CD4-positive, alpha-beta T cell treated with Interleukin-10 for 1 hour (primary cell): ENCODE results near the gene ANKRD11.
A peak's percentile ranks its signal among the peaks of the same experiment; 100 is the strongest.
"Not testable (repeated sequence)": the region's sequence is repeated elsewhere in the genome, so short reads cannot be mapped to it uniquely, and the experiment has no call there.

ENCODE experiments used
- DNase-seq: peaks from one replicate; pipeline ENCODE4 v3.0.0-alpha.2; 2020

ANKRD11 gene

DNA sequence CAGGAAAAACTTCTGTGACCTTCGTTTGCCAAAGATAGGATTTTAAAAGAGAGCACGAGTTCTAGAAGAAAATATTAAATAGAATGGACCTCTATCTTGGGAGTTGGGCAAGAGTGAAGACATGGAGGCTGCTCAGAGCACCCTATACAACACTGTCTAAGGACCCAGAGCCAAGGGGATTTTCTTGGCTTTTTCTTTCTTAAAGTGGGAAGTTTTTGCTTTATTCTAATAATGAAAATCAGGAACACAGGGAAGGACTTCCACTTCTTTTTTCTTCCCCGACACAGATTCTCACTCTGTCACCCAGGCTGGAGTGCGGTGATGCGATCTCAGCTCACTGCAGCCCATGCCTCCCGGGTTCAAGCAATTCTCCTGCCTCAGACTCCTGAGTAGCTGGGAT is 178.7 kb downstream of the ANKRD11 start:
- DNase-seq = no peak

DNA sequence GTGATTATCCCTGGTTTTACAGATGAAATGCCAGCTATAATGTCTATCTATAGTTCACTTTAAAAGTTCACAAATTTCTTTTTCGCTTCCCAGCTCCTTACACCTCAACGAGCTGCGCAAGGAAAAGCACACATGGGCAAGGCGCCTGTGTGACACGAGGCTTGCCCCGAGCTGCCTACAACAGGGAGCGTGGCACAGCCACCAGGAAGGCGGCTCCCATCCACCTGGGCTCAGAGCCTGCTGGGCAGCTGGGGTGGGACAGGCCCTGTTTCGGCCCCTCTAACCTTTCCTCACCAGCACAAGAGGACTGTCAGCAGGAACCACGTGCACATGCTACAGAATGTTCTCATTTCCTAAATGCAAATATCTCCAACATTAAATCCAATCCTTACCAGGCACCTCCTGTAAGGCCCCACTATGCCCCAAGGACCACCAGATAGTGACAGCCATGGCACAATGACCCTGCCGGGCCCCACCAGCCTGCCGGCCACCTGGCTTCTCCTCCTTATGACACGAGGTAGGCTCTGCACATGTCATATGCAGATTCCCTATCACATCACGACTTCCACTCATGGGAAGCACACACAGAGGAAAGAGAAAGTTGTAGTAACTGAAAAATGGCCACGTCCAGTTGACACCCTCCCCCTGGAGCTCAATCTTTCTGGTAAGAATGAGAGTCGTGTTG is 180.8 kb downstream of the ANKRD11 start:
- DNase-seq = no peak

DNA sequence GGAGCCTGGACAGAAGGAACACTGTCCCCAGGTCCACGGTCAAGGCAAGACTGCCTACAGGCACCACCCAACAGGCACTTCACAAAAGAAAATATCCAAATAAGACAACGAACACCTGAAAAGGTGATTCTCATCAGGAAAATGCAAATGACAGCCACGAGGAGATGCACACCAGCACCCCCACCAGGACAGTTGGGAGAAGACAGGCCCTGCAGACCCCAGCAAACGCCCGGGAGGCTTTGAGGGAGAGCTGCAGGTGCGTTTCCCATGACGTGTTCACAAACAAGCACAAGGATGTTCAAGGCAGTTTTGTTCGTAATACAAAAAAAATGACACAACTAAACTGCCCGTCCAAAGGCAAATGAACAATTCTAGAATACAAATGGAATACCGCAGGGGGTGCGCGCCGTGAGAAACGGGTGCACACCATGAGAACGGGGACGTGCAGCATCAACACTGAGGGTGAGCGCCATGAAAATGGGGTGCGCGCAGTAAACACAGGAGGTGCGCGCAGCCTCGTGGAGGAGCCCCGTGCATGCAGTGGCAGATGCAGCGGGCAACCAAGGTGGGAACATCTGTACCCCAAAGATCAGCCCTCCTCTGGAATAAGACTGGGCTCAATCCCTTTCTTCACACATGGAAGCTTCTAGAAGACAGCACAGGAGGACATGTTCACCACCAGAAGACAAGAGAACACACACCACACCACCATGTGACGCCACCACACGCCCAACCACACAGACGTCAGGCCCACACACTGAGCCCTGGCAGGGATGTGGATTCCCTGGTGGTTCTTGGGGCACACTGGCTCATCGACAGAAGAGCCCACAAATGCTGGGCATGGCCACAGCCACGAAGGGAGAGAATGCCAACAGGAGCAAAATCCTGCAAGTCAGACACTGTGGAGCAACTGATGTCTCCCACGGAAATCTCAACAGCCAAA is 181.7 kb downstream of the ANKRD11 start:
- DNase-seq = peak; percentile 39

GRCh38 chr16:89307421-89307805 is 182.9 kb downstream of the ANKRD11 start:
- no peak for DNase-seq

DNA sequence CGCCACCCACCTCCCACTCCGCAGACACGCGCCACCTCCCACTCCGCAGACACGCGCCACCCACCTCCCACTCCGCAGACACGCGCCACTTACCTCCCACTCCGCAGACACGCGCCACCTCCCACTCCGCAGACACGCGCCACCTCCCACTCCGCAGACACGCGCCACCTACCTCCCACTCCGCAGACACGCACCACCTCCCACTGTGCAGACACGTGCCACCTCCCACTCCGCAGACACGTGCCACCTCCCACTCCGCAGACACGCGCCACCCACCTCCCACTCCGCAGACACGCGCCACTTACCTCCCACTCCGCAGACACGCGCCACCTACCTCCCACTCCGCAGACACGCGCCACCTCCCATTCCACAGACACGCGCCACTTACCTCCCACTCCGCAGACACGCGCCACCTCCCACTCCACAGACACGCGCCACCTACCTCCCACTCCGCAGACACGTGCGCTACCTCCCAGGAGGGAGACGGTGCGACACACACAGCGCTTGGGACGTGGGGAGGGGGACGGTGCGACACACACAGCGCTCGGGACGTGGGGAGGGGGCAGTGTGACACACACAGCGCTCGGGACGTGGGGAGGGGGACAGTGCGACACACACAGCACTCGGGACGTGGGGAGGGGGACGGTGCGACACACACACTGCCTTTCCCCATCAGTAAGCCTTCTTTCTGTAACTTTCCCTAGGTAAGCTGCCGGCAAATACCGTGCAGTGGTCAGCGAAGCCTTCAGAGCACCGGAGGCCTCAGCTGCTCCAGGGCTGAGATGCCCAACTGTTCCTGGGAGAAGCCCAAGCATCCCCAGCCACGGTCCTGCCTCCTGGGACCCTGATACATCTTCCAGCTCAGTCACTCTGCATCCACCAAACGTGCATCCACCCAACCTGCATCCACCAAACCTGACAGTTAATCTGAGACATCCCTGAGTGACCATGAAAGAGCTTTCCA is 183.6 kb downstream of the ANKRD11 start:
- not testable (repeated sequence) for DNase-seq

- DNase-seq = no peak
Measured at GRCh38 chr16:89304941-89305705, 185.2 kb downstream of the ANKRD11 start.

GRCh38 chr16:89304181-89304851 is 186.0 kb downstream of the ANKRD11 start:
- DNase-seq = no peak

- no peak for DNase-seq
Measured at GRCh38 chr16:89303617-89304016, 186.7 kb downstream of the ANKRD11 start.

DNA sequence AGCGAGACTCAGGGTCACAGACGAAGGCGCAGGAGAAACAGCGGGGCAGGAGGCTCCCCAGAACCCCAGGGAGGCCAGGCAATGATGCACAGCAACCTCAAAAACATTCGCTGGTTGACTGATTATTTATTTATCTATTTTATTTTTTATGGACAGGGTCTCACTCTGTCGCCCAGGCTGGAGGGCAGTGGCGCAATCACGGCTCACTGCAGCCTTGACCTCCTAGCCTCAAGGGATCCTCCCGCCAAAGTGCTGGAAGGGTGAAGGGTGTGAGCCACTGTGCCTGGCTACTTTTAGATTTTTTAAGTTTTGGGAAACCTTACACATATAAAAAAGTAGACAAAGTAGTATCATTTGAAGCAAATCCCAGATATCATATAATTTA is 189.4 kb downstream of the ANKRD11 start:
- no peak for DNase-seq

DNA sequence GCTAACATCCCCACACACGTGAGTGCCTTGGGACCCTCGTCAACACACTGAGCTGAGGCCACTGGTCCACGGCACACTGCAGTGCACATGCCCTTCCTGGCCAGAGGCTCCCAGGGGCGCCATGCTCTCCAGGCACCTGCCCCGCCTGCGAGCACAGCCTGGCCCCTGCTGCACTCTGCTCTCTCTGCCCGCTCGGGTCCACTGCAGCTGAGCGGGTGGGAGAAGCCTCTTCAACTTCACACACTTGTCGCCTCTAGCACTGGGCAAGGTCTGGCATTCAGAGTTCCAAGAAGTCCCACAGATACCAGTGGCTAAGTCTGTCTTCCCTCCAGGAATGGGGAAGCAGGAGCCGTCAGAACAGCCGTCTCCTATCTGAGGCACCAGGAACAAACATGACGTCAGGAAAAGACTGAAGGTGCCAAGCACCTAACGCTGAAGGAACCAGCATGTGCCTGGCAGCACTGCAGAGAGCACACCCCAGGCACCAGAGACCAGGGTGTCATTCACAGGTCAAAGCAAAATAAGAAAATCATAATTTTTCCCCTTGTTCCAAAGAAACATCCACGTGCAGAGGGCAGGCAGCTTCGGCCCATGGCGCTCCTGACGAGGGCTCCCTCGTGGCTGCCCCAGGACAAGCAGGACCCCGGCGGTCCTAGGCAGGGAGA is 189.9 kb downstream of the ANKRD11 start:
- DNase-seq = no peak

- not testable (repeated sequence) for DNase-seq
Measured at GRCh38 chr16:89299357-89300111, 190.8 kb downstream of the ANKRD11 start.

- DNase-seq = no peak
Measured at GRCh38 chr16:89298623-89299225, 191.6 kb downstream of the ANKRD11 start.

DNA sequence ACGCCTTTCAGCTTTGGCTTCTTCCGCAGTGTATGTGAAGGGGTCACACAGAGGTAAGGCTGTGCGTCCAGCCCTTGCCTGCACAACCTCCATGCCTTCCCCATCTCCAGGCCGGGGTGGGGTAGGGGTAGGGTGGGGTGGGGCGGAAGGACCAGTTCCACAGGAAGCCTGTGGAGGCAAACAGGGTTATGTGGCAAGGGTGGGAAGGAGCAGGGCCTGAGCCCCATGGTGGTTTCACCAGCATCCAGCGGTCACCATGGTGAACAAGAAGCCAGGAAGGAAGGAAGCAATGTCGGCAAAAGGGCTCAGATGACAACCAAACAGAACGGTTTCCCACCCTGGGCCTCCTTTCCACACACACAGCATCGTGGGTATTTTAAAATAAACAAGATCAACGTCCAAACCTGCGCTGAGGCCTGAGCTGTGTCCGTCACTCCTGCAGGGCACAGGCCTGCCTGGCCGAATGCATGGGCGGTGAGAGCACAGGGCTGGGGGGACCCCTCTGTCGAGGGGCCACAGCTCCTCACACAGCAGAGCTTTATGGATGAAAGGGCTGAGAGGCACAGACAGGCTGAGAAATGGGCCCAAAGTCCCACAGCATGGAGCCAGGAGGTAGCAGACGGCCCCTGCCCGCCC is 192.3 kb downstream of the ANKRD11 start:
- DNase-seq = no peak

DNA sequence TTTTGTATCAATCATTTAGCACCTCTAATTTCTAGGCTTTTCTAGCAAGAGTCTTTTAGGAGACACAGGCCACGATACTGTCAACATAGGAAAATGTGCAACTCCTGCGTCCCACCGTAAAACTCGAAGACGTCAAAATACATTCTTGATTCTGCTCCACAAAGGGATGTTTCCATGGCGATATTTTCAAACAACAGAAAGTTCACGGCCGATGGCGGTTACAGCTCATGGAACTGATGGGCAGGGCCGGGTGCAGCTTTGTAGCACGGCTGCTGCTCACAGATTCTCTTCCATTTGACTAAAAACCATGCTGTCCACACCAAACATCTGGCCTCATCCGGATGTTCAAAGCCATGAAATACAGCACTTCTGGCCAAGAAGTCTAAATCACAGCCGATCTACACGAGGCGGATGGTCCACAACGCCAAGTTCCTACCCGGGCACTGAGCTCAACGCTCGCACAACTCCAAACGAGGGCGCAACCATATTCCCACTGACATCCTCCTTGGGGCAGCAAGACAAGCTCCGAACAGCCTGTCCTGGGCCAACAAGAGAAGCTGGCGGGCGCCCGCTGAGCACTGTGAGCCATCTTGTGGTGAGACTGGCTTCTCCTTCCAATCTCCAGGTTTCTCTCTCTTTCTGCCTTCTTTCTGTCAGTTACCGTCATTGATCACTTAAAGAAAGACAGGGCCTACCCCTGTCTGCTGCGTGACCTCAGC is 193.0 kb downstream of the ANKRD11 start:
- DNase-seq = no peak

DNA sequence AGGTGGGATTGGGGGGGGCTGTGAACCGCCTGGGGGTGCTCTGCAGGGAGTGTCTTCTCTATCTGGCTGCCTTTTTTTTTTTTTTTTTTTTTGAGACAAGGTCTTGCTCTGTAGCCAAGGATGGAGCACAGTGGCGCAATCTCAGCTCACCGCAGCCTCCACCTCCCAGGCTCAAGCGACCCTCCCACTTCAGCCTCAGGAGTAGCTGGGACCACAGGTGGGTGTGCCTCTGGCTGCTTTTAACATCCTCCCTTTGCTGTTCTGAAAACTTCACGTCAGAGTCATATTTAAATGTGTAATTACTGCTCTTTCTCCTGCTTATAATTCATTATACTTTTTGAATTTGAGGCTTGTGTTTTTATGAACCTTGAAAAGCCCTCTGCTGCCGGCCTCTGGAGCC is 194.4 kb downstream of the ANKRD11 start:
- DNase-seq = no peak

DNA sequence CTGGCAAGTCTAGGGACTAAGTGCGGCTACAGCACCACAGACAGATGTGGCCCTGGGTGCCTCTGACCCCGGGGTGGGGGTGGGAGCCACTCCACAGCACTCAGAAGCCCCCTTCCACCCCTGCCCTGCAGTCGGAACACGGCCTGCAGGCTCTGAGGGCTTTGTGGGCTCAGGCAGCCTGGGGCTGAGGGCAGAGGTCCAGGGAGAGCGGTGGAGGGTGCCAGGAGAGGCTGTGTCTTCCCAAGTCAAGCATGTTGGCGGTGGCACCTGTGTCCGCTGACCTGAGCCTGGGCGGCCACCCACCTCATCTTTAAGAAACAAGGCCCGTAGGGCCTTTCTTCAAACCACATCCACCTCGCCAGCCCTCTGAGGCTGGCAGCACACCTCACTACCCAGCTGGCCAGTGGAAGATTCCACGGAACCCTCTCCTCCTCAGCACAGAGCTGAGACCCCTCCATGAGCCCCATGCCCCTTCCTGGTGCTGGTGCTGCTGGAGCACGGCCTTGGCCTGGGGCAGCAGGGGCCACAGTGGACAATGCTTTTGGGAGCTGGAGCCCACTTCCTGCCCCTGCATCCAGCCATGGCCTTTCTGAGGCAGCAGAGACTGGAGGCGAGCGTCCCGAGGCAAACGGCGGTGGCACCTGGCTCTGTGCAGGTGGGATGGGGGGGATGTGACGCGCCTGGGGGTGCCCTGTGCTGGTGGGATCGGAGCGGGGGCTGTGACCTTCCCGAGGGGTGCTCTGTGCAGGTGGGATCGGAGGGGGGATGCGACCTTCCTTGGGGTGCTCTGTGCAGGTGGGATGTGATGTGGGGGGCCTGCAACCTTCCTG is 195.1 kb downstream of the ANKRD11 start:
- DNase-seq = no peak

GRCh38 chr16:89294486-89294885 is 195.9 kb downstream of the ANKRD11 start:
- DNase-seq = no peak
